CD4-positive, alpha-beta T cell (primary cell): ENCODE data around the gene POLH. TPM values are rescaled to one million over a fixed set of nuclear protein-coding genes. Genes with fewer than 3 reads are reported as not detected.
"Not testable (repeated sequence)": the region's sequence is repeated elsewhere in the genome, so short reads cannot be mapped to it uniquely, and the experiment has no call there.

ENCODE experiments used
- ATAC-seq: fragments of 200-7000 bp; cut with Tn5 transposase; one replicate; pipeline ENCODE4 v1.10.0; 2022; ENCODE audit warnings: mild to moderate bottlenecking; ENCODE audit not compliant: poor library complexity
- CTCF ChIA-PET: fragments of 350-600 bp; sonication (Branson Sonifier 250); formaldehyde crosslinking; loops from one replicate; lab custom pipeline; 2021; ENCODE audit warnings: antibody characterized with exemption, inconsistent platforms; lab: Charles Lee
- POLR2A ChIA-PET: fragments of 350-600 bp; sonication (Branson Sonifier 250); formaldehyde crosslinking; loops from one replicate; lab custom pipeline; 2021; ENCODE audit warnings: antibody characterized with exemption, inconsistent platforms; lab: Charles Lee
- DNase-seq, 14 experiments: peaks; one replicate each; pipeline ENCODE4 v3.0.0-alpha.2; 2013 to 2020; ENCODE audit warnings: mixed read lengths in 2 of 14
- H3K27ac ChIP-seq, 2 donors: one replicate each; pipeline versions ENCODE4 v1.5.1 to v1.7.0; 2013; ENCODE audit warnings: low read length in 2 of 2, low read depth in 1 of 2, mild to moderate bottlenecking in 1 of 2
- H3K27me3 ChIP-seq, 2 experiments: 1 replicate in 1 of 2; 2 replicates in 1 of 2; pipeline versions ENCODE4 v1.6.1 to v1.7.0; 2013; ENCODE audit warnings: low read length in 2 of 2, control low read depth in 1 of 2, mild to moderate bottlenecking in 1 of 2, moderate library complexity in 1 of 2; ENCODE audit not compliant: insufficient read depth in 2 of 2, control insufficient read depth in 1 of 2
- H3K36me3 ChIP-seq: one replicate; pipeline ENCODE4 v1.6.1; 2013; ENCODE audit warnings: low read length, control low read depth; ENCODE audit not compliant: insufficient read depth
- H3K4me1 ChIP-seq: one replicate; pipeline ENCODE4 v1.6.1; 2013; ENCODE audit warnings: low read length, control low read depth; ENCODE audit not compliant: insufficient read depth
- H3K4me3 ChIP-seq: one replicate; pipeline ENCODE4 v1.5.1; 2013; ENCODE audit warnings: mild to moderate bottlenecking, low read length, moderate library complexity
- H3K9me3 ChIP-seq, 2 experiments: 1 replicate in 1 of 2; 2 replicates in 1 of 2; pipeline versions ENCODE4 v1.6.1 to v1.7.0; 2013; ENCODE audit warnings: low read length in 2 of 2, mild to moderate bottlenecking in 2 of 2, control low read depth in 1 of 2, moderate library complexity in 1 of 2; ENCODE audit not compliant: control insufficient read depth in 1 of 2, insufficient read depth in 1 of 2
- H3K27ac Mint-ChIP-seq: one replicate; pipeline ENCODE4 v1.8.0; 2020; ENCODE audit warnings: mixed read lengths
- H3K27me3 Mint-ChIP-seq: one replicate; pipeline ENCODE4 v1.8.0; 2021; ENCODE audit warnings: mixed read lengths
- H3K36me3 Mint-ChIP-seq: one replicate; pipeline ENCODE4 v1.8.0; 2021; ENCODE audit warnings: low read depth, mixed read lengths
- H3K4me1 Mint-ChIP-seq: one replicate; pipeline ENCODE4 v1.8.0; 2021; ENCODE audit warnings: low read depth, mixed read lengths
- H3K4me3 Mint-ChIP-seq: one replicate; pipeline ENCODE4 v1.8.0; 2020; ENCODE audit warnings: mild to moderate bottlenecking, mixed read lengths
- H3K9me3 Mint-ChIP-seq: one replicate; pipeline ENCODE4 v1.8.0; 2020; ENCODE audit warnings: mixed read lengths
- CTCF ChIP-seq: fragments of 200-600 bp; IDR thresholded peaks from one replicate; pipeline ENCODE4 v1.8.0; 2022; ENCODE audit warnings: antibody characterized with exemption, mild to moderate bottlenecking
- intact Hi-C, 2 experiments: fragments of 100-400 bp; cut with DNase I in 1 of 2; cut with micrococcal nuclease in 1 of 2; formaldehyde crosslinking; loops; one replicate each; pipeline versions ENCODE4 v1.15.1 to v1.9.0; 2023 to 2025; cut with DNase I, micrococcal nuclease
- total RNA-seq, 174 experiments: library from RNA in 2 of 174; stranded (reverse) in 2 of 174; gene quantifications; one replicate each; pipeline ENCODE4 v1.2.3 and lab custom pipeline; 2021 to 2026

The POLH gene
- total RNA-seq, 2 experiments from 2014 or later = 4.2 to 4.4 TPM

- no peaks in the 10 kb centered on the region for H3K4me1 ChIP-seq
- TF ChIP-seq CTCF = no peak
- no peak overlapping the region for H3K4me3 ChIP-seq
- no peak for ATAC-seq
- Mint-ChIP-seq H3K27ac (no peak overlapping the region), H3K27me3 (no peaks in the 10 kb centered on the region), H3K4me3 (no peak overlapping the region), H3K36me3 (peaks cover 91% of the 10 kb centered on the region), H3K9me3 (no peaks in the 10 kb centered on the region), H3K4me1 (no peaks in the 10 kb centered on the region)
- ChIA-PET POLR2A (interaction anchor here (0.6 kb wide), 1 partner anchor 82 kb away, joined by 3 read pairs; no protein-coding TSS in a partner anchor), CTCF (no interaction called here)
- no peak overlapping the region for H3K27ac ChIP-seq
- intact Hi-C loops = no loop called here
- H3K27me3 ChIP-seq = no peaks in the 10 kb centered on the region
- no peaks in the 10 kb centered on the region for H3K9me3 ChIP-seq
- DNase-seq = no peak
- peaks cover 87% of the 10 kb centered on the region for H3K36me3 ChIP-seq
These were observed 28.8 kb upstream of the POLH start for GRCh38 chr6:43547222-43547621.

- not testable (repeated sequence) for H3K4me3 Mint-ChIP-seq
- H3K36me3 ChIP-seq = peaks cover 87% of the 10 kb centered on the region
These were observed 18.4 kb upstream of the POLH start for GRCh38 chr6:43557620-43558019.

GRCh38 chr6:43559328-43559727, 16.7 kb upstream of the POLH start:
- Histone ChIP-seq H3K27me3 (no peaks in the 10 kb centered on the region), H3K9me3 (no peaks in the 10 kb centered on the region), H3K4me1 (no peaks in the 10 kb centered on the region), H3K36me3 (peaks cover 90% of the 10 kb centered on the region), H3K4me3 (no peak overlapping the region), H3K27ac (no peak overlapping the region)
- CTCF ChIA-PET = no interaction called here
- ATAC-seq (no peak), DNase-seq (no peak)
- no peak for TF ChIP-seq CTCF
- Mint-ChIP-seq H3K9me3 (no peaks in the 10 kb centered on the region), H3K4me1 (no peaks in the 10 kb centered on the region), H3K27me3 (no peaks in the 10 kb centered on the region), H3K36me3 (peaks cover 93% of the 10 kb centered on the region), H3K27ac (no peak overlapping the region), H3K4me3 (no peak overlapping the region)
- intact Hi-C loops = no loop called here
- POLR2A ChIA-PET = no interaction called here

More at GRCh38 chr6:43557620-43558019, 18.4 kb upstream of the POLH start:
- H3K27me3 ChIP-seq, H3K27ac ChIP-seq, H3K4me3 ChIP-seq, H3K9me3 Mint-ChIP-seq, ATAC-seq, DNase-seq, H3K27ac Mint-ChIP-seq, POLR2A ChIA-PET, CTCF ChIA-PET, H3K4me1 ChIP-seq, H3K27me3 Mint-ChIP-seq, H3K4me1 Mint-ChIP-seq, H3K9me3 ChIP-seq, intact Hi-C loops: not testable (repeated sequence)
- peaks cover 98% of the 10 kb centered on the region for H3K36me3 Mint-ChIP-seq

- Mint-ChIP-seq H3K27ac (no peak overlapping the region), H3K4me1 (peaks cover 9% of the 10 kb centered on the region), H3K9me3 (no peaks in the 10 kb centered on the region), H3K4me3 (no peak overlapping the region), H3K36me3 (peaks cover 79% of the 10 kb centered on the region), H3K27me3 (no peaks in the 10 kb centered on the region)
- intact Hi-C loops = loop anchor here in 1 of 2 experiments (10.0 kb wide), 1 partner anchor 694 kb away; the partner anchor contains the start of gene NFKBIE
- Histone ChIP-seq H3K9me3 (no peaks in the 10 kb centered on the region), H3K27me3 (no peaks in the 10 kb centered on the region), H3K27ac (no peak overlapping the region), H3K4me1 (peaks cover 7% of the 10 kb centered on the region), H3K4me3 (no peak overlapping the region), H3K36me3 (peaks cover 61% of the 10 kb centered on the region)
- ChIA-PET POLR2A (no interaction called here), CTCF (no interaction called here)
- no peak for DNase-seq
- no peak for ATAC-seq
- TF ChIP-seq CTCF = no peak
These were observed 5.0 kb upstream of the POLH start for GRCh38 chr6:43570876-43571441.
